GM12878 (cell line): ENCODE results near the gene HSPA1A. TPM values are rescaled to one million over a fixed set of nuclear protein-coding genes. Genes with fewer than 3 reads are reported as not detected.
A peak's percentile ranks its signal among the peaks of the same experiment; 100 is the strongest.
"Not testable (repeated sequence)": the region's sequence is repeated elsewhere in the genome, so short reads cannot be mapped to it uniquely, and the experiment has no call there.

Experiments used
- ATAC-seq: fragments of 200-7000 bp; cut with Tn5 transposase; 3 replicates; pipeline ENCODE4 v1.9.1; 2020; ENCODE audit warnings: mild to moderate bottlenecking, moderate library complexity
- BruUV-seq: library from RNA; stranded (reverse); fragments of 400-500 nt; replicated peaks from 2 replicates; lab custom pipeline; 2021; lab: Mats Ljungman, UMichigan
- CTCF ChIA-PET: fragments of 300-600 bp; sonication (Branson Sonifier 250); formaldehyde crosslinking; extraction: SDS; loops from one replicate; lab custom pipeline; 2021; ENCODE audit warnings: inconsistent platforms; lab: Yijun Ruan, JAX
- POLR2A ChIA-PET: fragments of 350-600 bp; formaldehyde crosslinking; extraction: SDS; loops from one replicate; lab custom pipeline; 2021; ENCODE audit warnings: inconsistent platforms; lab: Charles Lee
- RAD21 ChIA-PET: fragments of 300-600 bp; sonication (Branson Sonifier 250); formaldehyde crosslinking; loops from one replicate; lab custom pipeline; 2023; ENCODE audit warnings: antibody characterized with exemption; ENCODE audit not compliant: unreplicated experiment; lab: Charles Lee
- SMC1A ChIA-PET: fragments of 300-600 bp; sonication (Branson Sonifier 250); formaldehyde crosslinking; loops from one replicate; lab custom pipeline; 2023; ENCODE audit not compliant: unreplicated experiment, uncharacterized antibody; lab: Charles Lee
- DNase-seq: peaks from one replicate; pipeline ENCODE4 v3.0.0-alpha.2; 2011; ENCODE audit warnings: low read depth, low spot score
- FAIRE-seq: peaks from 3 replicates; lab custom pipeline; 2011; peaks lifted over from hg19 to GRCh38; lab: Jason Lieb, UNC
- H2AFZ ChIP-seq: 2 replicates; pipeline ENCODE4 v1.6.0; 2011; ENCODE audit warnings: low read depth, low read length, control low read depth; ENCODE audit not compliant: control insufficient read depth
- H3K27ac ChIP-seq: 2 replicates; pipeline ENCODE4 v1.5.1; 2011; ENCODE audit warnings: control low read depth; ENCODE audit not compliant: control insufficient read depth, insufficient read depth
- H3K27me3 ChIP-seq, 2 experiments: replicated peaks in 1 of 2; 2 replicates each; pipeline versions ENCODE4 v1.6.0 to v1.6.1; 2011; ENCODE audit warnings: low read length in 1 of 2; ENCODE audit not compliant: control insufficient read depth in 2 of 2, insufficient read depth in 2 of 2
- H3K36me3 ChIP-seq, 2 experiments: 2 replicates each; pipeline ENCODE4 v1.5.1; 2011; ENCODE audit warnings: low read length in 1 of 2; ENCODE audit not compliant: control insufficient read depth in 2 of 2, insufficient read depth in 2 of 2
- H3K4me1 ChIP-seq: 2 replicates; pipeline ENCODE4 v1.6.1; 2011; ENCODE audit warnings: mild to moderate bottlenecking, low read length, moderate library complexity, mixed read lengths; ENCODE audit not compliant: control insufficient read depth, insufficient read depth
- H3K4me2 ChIP-seq: 2 replicates; pipeline ENCODE4 v1.6.0; 2011; ENCODE audit warnings: control low read depth; ENCODE audit not compliant: control insufficient read depth, insufficient read depth
- H3K4me3 ChIP-seq: fragments of 200-600 bp; sonication (generic); 2 replicates; pipeline ENCODE4 v1.5.1; 2016
- H3K79me2 ChIP-seq: 2 replicates; pipeline ENCODE4 v1.6.0; 2011; ENCODE audit warnings: low read length; ENCODE audit not compliant: control insufficient read depth, insufficient read depth
- H3K9ac ChIP-seq: 2 replicates; pipeline ENCODE4 v1.8.0; 2011; ENCODE audit warnings: low read length, control low read depth, mixed read lengths; ENCODE audit not compliant: control insufficient read depth, insufficient read depth
- H3K9me3 ChIP-seq: replicated peaks from 3 replicates; pipeline ENCODE4 v1.5.1; 2011; ENCODE audit warnings: mild to moderate bottlenecking, low read length; ENCODE audit not compliant: control insufficient read depth, insufficient read depth
- H4K20me1 ChIP-seq: 2 replicates; pipeline ENCODE4 v1.6.0; 2011; ENCODE audit not compliant: control insufficient read depth, insufficient read depth
- CHD2 ChIP-seq: IDR thresholded peaks from 2 replicates; pipeline ENCODE4 v1.6.1; 2011; ENCODE audit warnings: low read depth, low read length, improper control_type of control experiment, borderline replicate concordance
- ESRRA ChIP-seq: IDR thresholded peaks from 2 replicates; pipeline ENCODE4 v1.6.1; 2012; ENCODE audit warnings: mild to moderate bottlenecking, low read length, improper control_type of control experiment
- FOS ChIP-seq: IDR thresholded peaks from 3 replicates; pipeline ENCODE4 v1.6.1; 2011; ENCODE audit warnings: borderline replicate concordance; ENCODE audit not compliant: insufficient read length; ENCODE audit errors: extremely low read depth
- NFYA ChIP-seq: IDR thresholded peaks from 2 replicates; pipeline ENCODE4 v1.6.1; 2011; ENCODE audit warnings: low read depth, mild to moderate bottlenecking, low read length, improper control_type of control experiment, borderline replicate concordance
- POLR2AphosphoS2 ChIP-seq: IDR thresholded peaks from 2 replicates; pipeline ENCODE4 v1.6.1; 2011; ENCODE audit warnings: low read depth, mild to moderate bottlenecking, low read length, improper control_type of control experiment, moderate library complexity
- WGBS: methylation state at CpG from one replicate; pipeline ENCODE4 v1.1.6; 2016; ENCODE audit warnings: low lambda C conversion rate; ENCODE audit not compliant: insufficient replicate concordance, insufficient coverage; ENCODE audit errors: missing lambda C conversion rate; 5-methylcytosine and 5-hydroxymethylcytosine counted together
- in situ Hi-C: fragments of 300-500 bp; cut with MboI; formaldehyde crosslinking; loops from 9 replicates; pipeline ENCODE4 v1.14.3; 2018; ENCODE audit warnings: mixed read lengths
- intact Hi-C: fragments of 100-400 bp; cut with micrococcal nuclease; formaldehyde crosslinking; loops from one replicate; pipeline ENCODE4 v1.14.2; 2022; ENCODE audit not compliant: unreplicated experiment
- polyA plus RNA-seq, 11 experiments: library from polyadenylated mRNA; depleted of rRNA in 4 of 11; unstranded in 6 of 11; stranded (reverse) in 5 of 11; fragments of >200 nt; fragmentation: Nextera tagmentation in 4 of 11; fragmentation: Illumina TruSeq in 1 of 11; extraction: Ambion mirVana in 4 of 11; extraction: Trizol in 1 of 11; gene quantifications; 1 replicate in 1 of 11; 2 replicates in 10 of 11; pipeline versions ENCODE4 v1.2.1 to v1.2.3, GENCODE V29; 2011 to 2016; ENCODE audit warnings: inconsistent platforms in 2 of 11, missing spikeins in 2 of 11, low read depth in 1 of 11
- total RNA-seq, 4 experiments: library from RNA; depleted of rRNA in 3 of 4; stranded (reverse); fragments of >200 nt in 3 of 4; fragmentation: Illumina TruSeq in 1 of 4; extraction: Trizol in 1 of 4; gene quantifications; 2 replicates each; pipeline versions ENCODE4 v1.2.1 to v1.2.3, GENCODE V29; 2013 to 2021

The HSPA1A gene
- total and polyA plus RNA-seq, 10 of the 15 experiments (the other 5 are each of a cell fraction or from before 2014, with no cell fraction given), result 0.29 to 51.8 (median 17.5) TPM

- TF ChIP-seq NFYA, result no peak
- TF ChIP-seq POLR2AphosphoS2, result peak; percentile 80; the same call in 1 of the 2 replicates
- TF ChIP-seq CHD2, result no peak
- TF ChIP-seq ESRRA, result 0 out of 2 replicates have a peak, but pooled peaks have one; percentile 63
- no peak for TF ChIP-seq FOS
- TF ChIP-seq, all 136 proteins: peak for 51
Observed at GRCh38 chr6:31806470-31807272, 8.7 kb upstream of the HSPA1A start, which contains the start of gene LSM2 (continued).

DNA sequence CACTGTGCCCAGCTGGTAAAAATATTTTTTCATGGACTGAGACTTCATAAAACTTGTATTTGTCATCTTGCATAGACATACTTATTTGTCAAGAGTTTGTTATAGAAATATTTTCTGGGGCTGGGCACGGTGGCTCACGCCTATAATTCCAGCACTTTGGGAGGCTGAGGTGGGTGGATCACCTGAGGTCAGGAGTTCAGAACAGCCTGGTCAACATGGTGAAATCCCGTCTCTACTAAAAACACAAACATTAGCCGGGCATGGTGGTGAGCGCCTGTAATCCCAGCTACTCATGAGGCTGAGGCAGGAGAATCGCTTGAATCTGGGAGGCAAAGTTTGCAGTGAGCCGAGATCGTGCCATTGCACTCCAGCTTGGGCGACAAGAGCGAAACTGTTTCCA, 6.7 kb upstream of the HSPA1A start:
- peaks cover 15% of the 10 kb centered on the region for H3K79me2 ChIP-seq
- CTCF ChIA-PET, result interaction anchor here (1.7 kb wide), 1 partner anchor 36 kb away, joined by 3 read pairs; no protein-coding TSS in a partner anchor
- H3K4me2 ChIP-seq, RAD21 ChIA-PET, BruUV-seq, H3K9ac ChIP-seq, H3K4me3 ChIP-seq, FAIRE-seq, H3K9me3 ChIP-seq, DNase-seq, H3K27me3 ChIP-seq, ATAC-seq, H2AFZ ChIP-seq, H4K20me1 ChIP-seq, H3K36me3 ChIP-seq, intact Hi-C loops, in situ Hi-C loops, H3K27ac ChIP-seq: not testable (repeated sequence)
- 96% methylated on average over 10 of the region's 10 CpGs for WGBS
- SMC1A ChIA-PET, result interaction anchor here (1.2 to 3.8 kb wide), 2 partner anchors 18 to 78 kb away, joined by 3 to 22 read pairs; partner anchors contain the start of gene HSPA1B
- H3K4me1 ChIP-seq, result peaks cover 22% of the 10 kb centered on the region
- POLR2A ChIA-PET, result interaction anchor here (0.6 to 0.9 kb wide), 7 partner anchors 11 to 1039 kb away, joined by 3 to 6 read pairs (median 3); partner anchors contain the start of gene MSH5
